Measurements from ENCODE around the gene CACNA2D2.

Gene CACNA2D2

GRCh38 chr3:50389414-50389767 lies 114.0 kb downstream of the CACNA2D2 start:
- no peak for DNase-seq

GRCh38 chr3:50388720-50389413 lies 114.6 kb downstream of the CACNA2D2 start:
- DNase-seq: no peak

- DNase-seq: no peak
Measured at GRCh38 chr3:50388016-50388719, 115.3 kb downstream of the CACNA2D2 start.

- no peak for DNase-seq
Measured at GRCh38 chr3:50385754-50386153, 117.7 kb downstream of the CACNA2D2 start.

GRCh38 chr3:50383750-50384149 lies 119.7 kb downstream of the CACNA2D2 start:
- no peak for DNase-seq

DNA sequence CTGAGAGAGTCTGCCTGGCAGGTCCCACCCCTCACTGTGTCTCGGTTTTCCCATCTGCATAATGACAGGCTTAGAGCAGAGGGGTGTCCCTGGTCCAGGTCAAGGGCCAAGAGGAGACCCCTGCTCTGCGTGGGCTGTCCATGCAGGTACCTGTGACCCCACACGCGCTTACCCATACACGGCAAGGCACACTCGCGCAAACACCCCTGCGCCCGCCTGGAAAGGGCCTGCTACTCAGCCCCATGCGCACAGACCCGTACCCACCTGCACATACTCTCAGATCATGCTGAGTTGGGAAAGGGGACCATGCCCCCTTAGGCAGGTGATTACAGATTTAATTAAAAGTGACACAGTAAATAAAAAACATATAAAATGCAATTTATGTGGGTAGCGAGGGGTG lies 120.7 kb downstream of the CACNA2D2 start:
- DNase-seq: no peak

DNA sequence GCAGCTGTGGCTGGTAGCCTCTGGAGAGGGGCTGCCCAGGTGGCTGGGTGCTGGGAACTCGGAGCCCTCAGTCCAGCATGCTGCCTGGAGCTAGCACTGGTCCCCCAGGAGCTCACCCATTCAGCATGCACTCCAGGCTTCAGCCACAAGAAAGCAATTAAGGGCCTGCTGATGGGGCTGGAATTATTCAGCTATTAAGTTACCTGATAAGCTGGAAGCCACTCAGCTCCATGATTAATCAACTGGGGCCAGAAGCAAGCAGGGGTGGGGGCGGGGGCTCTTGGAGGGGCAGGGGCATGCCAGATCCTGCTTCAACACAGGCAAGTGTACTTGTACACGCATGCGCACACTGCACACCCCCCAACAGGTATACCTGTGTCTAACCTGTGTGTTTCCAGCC lies 122.1 kb downstream of the CACNA2D2 start:
- no peak for DNase-seq

DNA sequence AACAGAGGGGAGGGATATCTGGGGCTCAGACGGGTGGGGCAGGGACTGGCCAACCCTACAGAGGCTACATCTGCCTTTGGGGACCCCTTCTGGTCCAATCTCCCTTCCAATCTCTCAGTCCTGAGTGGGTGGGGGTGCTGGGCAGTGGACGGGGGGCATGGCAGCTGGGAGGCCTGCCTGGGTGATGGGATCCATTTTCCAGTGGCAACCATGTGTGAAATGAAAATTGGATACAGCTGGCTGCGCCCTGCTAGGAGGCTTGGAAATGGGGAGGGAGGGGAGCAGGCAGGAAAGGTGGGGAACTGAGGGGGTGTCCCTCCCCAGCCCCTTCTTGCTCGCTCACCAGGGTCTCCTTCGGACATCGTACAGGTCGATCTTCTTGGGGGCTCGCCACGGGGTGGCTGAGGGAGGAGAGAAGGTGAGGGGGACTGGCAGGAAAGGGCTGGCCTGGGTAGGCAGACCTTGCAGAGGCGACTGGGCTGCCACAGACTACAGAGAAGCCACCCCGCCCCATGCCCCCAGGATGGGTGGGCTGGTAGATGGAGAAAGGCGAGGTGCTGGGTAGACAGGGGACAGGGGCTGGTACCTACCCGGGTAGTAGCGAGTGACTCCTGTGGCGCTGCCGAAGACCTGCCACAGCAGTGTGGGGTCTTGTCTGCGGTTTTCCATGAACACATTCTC lies 122.9 kb downstream of the CACNA2D2 start:
- DNase-seq: no peak

DNA sequence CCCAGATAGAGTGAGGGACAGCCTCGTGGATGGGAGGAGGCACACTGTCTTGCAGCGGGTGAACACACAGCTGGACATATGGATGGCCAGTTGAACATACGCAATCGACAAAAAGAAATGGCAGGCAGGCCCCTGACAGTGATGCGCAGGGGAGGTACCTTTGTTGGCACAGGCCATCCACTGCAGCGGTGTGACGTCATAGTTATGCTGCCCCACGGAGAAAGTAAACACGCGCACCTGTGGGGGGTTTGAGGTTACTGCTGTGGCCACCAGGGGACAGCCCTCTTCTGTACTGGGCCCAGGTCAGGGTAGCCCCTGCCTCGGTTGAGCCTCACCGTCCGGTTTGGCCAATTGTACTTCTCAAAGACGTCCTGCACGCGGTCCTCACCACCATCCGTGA lies 124.7 kb downstream of the CACNA2D2 start:
- no peak for DNase-seq

- DNase-seq: no peak
Measured at GRCh38 chr3:50378024-50378423, 125.4 kb downstream of the CACNA2D2 start.

DNA sequence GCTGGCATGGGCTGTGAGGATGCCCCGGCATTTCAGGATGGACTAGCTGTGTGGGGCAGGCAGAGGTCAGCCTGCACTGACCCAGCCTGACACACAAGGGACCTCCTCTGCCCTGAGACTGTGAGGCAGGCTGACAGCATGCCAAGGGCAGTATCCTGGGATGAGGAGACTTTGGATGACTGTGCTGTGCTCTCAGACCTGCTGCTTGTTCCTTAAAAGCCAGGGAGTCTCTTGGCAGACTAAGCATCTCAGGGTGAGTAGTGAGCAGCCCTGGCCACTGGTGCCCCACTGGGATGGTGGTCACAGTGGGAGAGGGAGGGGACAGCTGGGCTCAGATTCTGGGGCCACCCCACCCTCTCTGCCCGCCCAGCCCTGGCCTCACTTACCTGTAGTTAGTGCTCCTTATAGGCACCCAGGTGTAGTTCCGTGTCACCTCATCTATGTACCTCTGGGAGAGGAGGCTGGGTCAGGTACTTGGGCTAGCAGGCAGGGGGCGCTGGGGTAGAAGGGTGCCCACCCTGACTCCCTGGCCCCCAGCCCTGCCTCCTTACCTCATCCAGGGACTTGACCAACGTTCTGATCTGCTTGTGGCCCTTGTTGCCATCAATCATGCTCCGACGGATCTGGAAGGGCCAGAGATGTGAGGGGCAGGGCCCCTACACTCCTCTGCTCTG lies 128.0 kb downstream of the CACNA2D2 start:
- DNase-seq: no peak

DNA sequence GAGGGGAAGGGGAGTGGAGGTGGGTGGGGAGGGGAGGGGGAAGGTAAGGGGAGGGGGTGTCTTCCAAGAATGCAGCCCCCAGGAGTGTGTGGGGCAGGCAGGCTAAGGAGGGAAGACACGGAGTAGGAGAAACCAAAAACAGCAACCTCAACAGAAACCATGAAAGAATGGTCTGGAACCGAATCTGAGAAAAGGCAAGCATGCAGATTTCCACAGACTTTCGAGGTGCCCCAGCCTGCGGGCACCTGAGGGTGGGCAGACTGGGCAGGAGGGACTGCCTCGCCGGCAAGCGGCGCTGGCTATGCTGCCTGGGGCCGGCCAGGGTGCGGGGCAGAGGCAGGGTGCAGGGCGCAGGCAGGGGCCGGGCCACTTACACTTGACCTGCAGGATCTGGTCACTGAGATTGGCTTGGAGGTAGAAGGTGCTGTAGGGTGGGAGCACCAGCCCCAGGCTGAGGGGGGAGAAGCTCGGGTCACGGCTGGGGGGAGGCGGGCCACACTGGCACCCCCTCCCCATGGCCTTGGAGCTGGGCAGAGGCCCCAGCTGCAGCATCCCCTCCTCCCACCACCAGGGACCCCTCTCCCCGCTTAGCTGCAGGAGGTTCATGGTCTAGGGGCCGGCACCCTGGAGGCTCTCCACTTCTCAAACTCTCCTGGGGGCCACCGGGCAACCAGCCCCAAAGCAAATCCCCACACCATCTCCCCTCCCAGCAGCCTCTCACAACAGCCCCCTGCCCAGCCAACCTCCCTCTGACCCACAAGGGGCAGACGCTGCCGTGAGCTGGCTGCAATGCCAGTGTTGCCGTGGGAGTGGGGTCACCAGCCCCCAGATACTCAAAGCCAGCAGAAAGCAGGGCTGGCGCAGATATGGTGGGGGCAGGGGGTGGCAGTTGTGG lies 128.8 kb downstream of the CACNA2D2 start:
- DNase-seq: no peak

- no peak for DNase-seq
Measured at GRCh38 chr3:50373146-50374051, 130.0 kb downstream of the CACNA2D2 start.

- no peak for DNase-seq
Measured at GRCh38 chr3:50372349-50372748, 131.1 kb downstream of the CACNA2D2 start.

DNA sequence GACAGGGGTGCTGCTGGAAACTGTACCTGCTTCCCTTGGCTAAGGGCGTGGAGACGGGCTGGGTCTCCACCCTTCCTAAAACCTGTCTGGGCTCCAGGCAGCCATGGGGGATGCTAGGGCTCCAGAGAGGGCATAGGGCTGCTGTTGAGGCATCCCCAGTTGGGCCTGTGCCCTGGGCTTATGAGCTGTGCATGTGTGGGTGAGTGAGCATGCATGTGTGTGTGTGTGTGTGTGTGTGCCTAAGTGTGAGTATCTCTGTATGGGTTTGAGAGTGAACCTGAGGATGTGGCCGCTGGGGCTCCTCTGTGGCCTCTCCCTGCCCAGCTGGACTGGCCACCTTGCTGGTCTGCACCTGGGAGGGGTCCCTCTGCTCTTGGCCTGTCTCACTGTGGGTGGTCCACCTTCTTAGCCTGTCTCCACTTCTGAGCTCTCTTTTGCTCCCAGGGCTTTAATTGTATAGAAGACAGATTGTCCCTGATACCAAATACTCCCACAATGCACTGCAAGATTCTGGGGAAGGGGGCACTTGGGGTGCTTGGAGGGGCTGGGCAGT lies 132.2 kb downstream of the CACNA2D2 start:
- no peak for DNase-seq

- DNase-seq: no peak
Measured at GRCh38 chr3:50370594-50370993, 132.8 kb downstream of the CACNA2D2 start.

GRCh38 chr3:50369012-50369670 lies 134.3 kb downstream of the CACNA2D2 start:
- no peak for DNase-seq

GRCh38 chr3:50365842-50366220 lies 137.6 kb downstream of the CACNA2D2 start:
- no peak for DNase-seq

- DNase-seq: peak; percentile 95 to 96
Measured at GRCh38 chr3:50365080-50365841, 138.2 kb downstream of the CACNA2D2 start.

DNA sequence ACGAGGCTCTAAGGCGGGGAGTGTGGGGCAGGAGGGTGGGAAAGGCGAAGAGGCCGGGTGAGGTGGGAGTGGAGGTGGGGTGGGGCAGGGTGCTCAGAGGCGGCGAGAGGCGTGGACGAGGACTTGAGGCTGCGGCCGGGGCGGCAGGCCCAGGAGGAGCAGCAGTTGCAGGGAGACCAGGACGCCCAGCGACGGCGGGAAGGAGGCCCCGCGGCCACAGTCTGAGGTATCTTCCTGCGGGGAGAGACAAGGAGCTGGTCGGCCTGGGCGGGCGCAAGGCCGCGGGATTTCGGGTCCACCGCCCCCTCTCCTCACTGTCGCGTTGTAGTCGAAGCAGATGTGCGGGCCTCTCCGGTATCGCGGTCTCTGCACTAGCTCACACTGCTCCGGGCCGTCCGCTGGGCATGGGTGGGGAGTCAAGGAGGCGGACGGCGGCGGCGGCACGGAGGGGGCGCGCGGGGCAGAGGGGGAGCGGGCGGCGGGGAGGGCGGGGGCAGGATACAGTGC lies 138.8 kb downstream of the CACNA2D2 start:
- DNase-seq: no peak
